Keratinocyte (primary cell): Measurements from ENCODE around the gene NEGR1.

Source experiments
- CTCF ChIP-seq, 3 experiments: IDR thresholded peaks in 1 of 3; conservative IDR thresholded peaks in 1 of 3; optimal IDR thresholded peaks in 1 of 3; 2 replicates in 2 of 3; 3 replicates in 1 of 3; pipeline versions ENCODE3 to v1.5.1; 2011; ENCODE audit warnings: low read length in 3 of 3, mild to moderate bottlenecking in 3 of 3, moderate library complexity in 2 of 3, control low read depth in 1 of 3, inconsistent platforms in 1 of 3; ENCODE audit not compliant: insufficient read depth in 2 of 3; ENCODE audit errors: extremely low read depth in 1 of 3
- EZH2 ChIP-seq: IDR thresholded peaks from one replicate; pipeline ENCODE4 v1.6.1; 2012; ENCODE audit warnings: inconsistent platforms, mild to moderate bottlenecking, low read length, moderate library complexity

GRCh38 chr1:72015006-72015405, 267.3 kb downstream of the NEGR1 start:
- no peak for TF ChIP-seq EZH2
- TF ChIP-seq CTCF (optimal IDR thresholded peaks at IDR 0.05 in 1 of 3, IDR thresholded peaks at IDR 0.05 in 1 of 3, conservative IDR thresholded peaks at IDR 0.05 in 1 of 3; ENCODE audit: extremely low read depth in 1 of 3, insufficient read depth in 2 of 3, low read length in 3 of 3), result no peak
